Right lobe of liver (tissue), 6 donors: ENCODE measurements around the gene SLC17A7. TPM values are rescaled to one million over a fixed set of nuclear protein-coding genes. Genes with fewer than 3 reads are reported as not detected.

Experiments used
- ATAC-seq, 4 donors: fragments of 200-7000 bp; cut with Tn5 transposase; one replicate each; pipeline ENCODE4 v1.9.1; 2020; ENCODE audit warnings: mild to moderate bottlenecking in 4 of 4, moderate library complexity in 4 of 4
- DNase-seq, 3 donors: peaks; one replicate each; pipeline ENCODE4 v3.0.0-alpha.2; 2020
- H3K27ac ChIP-seq, 3 donors: fragments of 200-600 bp; one replicate each; pipeline ENCODE4 v1.8.0; 2022
- H3K27me3 ChIP-seq, 2 donors: fragments of 200-600 bp; one replicate each; pipeline ENCODE4 v1.8.0; 2022
- H3K36me3 ChIP-seq, 4 donors: fragments of 200-600 bp; sonication (generic) in 1 of 4; one replicate each; pipeline versions ENCODE4 v1.5.1 to v1.8.0; 2017 to 2022; ENCODE audit warnings: control low read depth in 1 of 4
- H3K4me1 ChIP-seq, 4 donors: fragments of 200-600 bp; sonication (generic) in 1 of 4; one replicate each; pipeline versions ENCODE4 v1.5.1 to v1.8.0; 2017 to 2022; ENCODE audit warnings: control low read depth in 1 of 4
- H3K4me3 ChIP-seq, 3 donors: fragments of 200-600 bp; one replicate each; pipeline ENCODE4 v1.8.0; 2022
- H3K9me3 ChIP-seq, 4 donors: fragments of 200-600 bp; sonication (generic) in 1 of 4; one replicate each; pipeline versions ENCODE4 v1.5.1 to v1.8.0; 2017 to 2022; ENCODE audit warnings: control low read depth in 1 of 4
- POLR2A ChIP-seq: fragments of 450-650 bp; IDR thresholded peaks from one replicate; pipeline ENCODE4 v1.6.1; 2017; ENCODE audit warnings: antibody characterized with exemption, mild to moderate bottlenecking
- WGBS: methylation state at CpG from one replicate; pipeline ENCODE4 v1.1.6; 2018; ENCODE audit warnings: low coverage, low lambda C conversion rate; ENCODE audit not compliant: insufficient coverage; ENCODE audit errors: missing lambda C conversion rate; 5-methylcytosine and 5-hydroxymethylcytosine counted together
- intact Hi-C, 2 donors: fragments of 100-400 bp; cut with DNase I; formaldehyde crosslinking; loops; one replicate each; pipeline versions ENCODE4 v1.11.2 to v1.14.1; 2022
- total RNA-seq, 6 experiments: library from RNA; depleted of rRNA in 2 of 6; stranded (reverse); fragments of >200 nt in 2 of 6; fragmentation: NEBNext Ultra II Directional in 3 of 6; extraction: Animal tissue kit (Norgen Biotek cat#: 25700) in 3 of 6; gene quantifications; one replicate each; pipeline versions ENCODE4 v1.1.0 to v1.2.4, GENCODE V29; 2016 to 2023
- TF ChIP-seq, protein P1 (sequence below), 4 donors: fragments of 200-600 bp in 3 of 4; fragments of 450-650 bp in 1 of 4; IDR thresholded peaks; one replicate each; pipeline versions ENCODE4 v1.5.1 to v1.8.0; 2016 to 2022; ENCODE audit warnings: antibody characterized with exemption in 4 of 4, mild to moderate bottlenecking in 2 of 4
- donor health status: DM: no; HTN: yes; CAD: no.
- donor health status: DM: no; HTN: no; CAD: no.
- donor health status: DM: no; HTN: no; CAD: no.
- donor health status: DM: no; HTN: yes; CAD: no.
- donor health status: DM: no; HTN: yes; CAD: no.

SLC17A7 gene
- total RNA-seq, 6 experiments from 2014 or later = 0.13 TPM; not detected in 5

DNA sequence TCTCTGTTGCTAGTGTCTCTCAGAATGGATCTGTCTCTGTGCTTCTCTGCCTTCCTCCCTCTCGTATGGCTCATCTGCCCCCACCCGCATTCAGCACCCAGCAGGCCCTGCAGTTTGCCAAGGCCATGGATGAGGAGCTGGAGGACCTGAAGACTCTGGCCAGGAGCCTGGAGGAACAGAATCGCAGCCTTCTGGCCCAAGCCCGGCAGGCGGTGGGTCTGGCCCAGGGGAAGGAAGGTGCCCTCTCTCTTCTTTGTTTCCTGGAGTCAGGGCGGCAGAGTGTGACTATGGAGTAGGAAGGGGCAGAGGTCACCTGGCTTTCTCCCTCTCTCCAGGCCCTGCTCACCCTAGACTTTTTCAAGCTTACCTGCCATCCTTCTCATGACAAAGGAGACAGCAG, 42.4 kb downstream of the SLC17A7 start:
- Histone ChIP-seq H3K4me3 (no peak overlapping the region), H3K27ac (no peak overlapping the region), H3K36me3 (no peaks in the 10 kb centered on the region), H3K27me3 (peaks cover 0 to 5% of the 10 kb centered on the region in 2 donors), H3K4me1 (no peaks in the 10 kb centered on the region), H3K9me3 (no peaks in the 10 kb centered on the region)
- WGBS = 75% methylated on average over 5 of the region's 6 CpGs
- DNase-seq (no peak), ATAC-seq (no peak)
- intact Hi-C loops = loop anchor here in 1 of 2 donors (5.0 kb wide), 1 partner anchor 38 kb away; no protein-coding TSS in a partner anchor
- no peak for TF ChIP-seq POLR2A
- TF ChIP-seq, protein P1, sequence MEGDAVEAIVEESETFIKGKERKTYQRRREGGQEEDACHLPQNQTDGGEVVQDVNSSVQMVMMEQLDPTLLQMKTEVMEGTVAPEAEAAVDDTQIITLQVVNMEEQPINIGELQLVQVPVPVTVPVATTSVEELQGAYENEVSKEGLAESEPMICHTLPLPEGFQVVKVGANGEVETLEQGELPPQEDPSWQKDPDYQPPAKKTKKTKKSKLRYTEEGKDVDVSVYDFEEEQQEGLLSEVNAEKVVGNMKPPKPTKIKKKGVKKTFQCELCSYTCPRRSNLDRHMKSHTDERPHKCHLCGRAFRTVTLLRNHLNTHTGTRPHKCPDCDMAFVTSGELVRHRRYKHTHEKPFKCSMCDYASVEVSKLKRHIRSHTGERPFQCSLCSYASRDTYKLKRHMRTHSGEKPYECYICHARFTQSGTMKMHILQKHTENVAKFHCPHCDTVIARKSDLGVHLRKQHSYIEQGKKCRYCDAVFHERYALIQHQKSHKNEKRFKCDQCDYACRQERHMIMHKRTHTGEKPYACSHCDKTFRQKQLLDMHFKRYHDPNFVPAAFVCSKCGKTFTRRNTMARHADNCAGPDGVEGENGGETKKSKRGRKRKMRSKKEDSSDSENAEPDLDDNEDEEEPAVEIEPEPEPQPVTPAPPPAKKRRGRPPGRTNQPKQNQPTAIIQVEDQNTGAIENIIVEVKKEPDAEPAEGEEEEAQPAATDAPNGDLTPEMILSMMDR (IDR thresholded peaks at IDR 0.05) = no peak

DNA sequence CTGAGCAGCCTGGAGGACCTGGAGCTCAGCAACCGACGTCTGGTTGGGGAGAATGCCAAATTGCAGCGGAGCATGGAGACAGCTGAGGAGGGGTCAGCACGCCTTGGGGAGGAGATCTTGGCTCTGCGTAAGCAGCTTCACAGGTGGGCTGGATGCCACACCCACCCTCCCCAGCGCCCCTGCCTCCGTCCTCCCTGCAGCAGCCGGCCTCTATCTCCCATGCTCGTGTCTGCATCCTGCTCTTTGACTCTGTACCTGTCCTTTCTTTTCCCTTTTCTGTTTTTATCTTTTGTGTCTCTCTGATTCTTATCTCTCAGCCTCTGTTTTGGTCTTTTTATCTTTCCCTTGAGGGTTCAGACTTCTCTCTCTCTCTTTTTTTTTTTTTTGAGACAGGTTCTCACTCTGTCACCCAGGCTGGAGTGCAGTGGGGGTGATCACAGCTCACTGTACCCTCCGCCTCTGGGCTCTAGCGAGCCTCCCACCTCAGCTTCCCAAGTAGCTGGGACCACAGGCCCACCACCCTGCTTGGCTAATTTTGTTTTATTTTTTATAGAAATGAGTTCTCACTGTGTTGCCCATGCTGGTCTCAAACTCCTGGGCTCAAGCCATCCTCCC, 43.2 kb downstream of the SLC17A7 start:
- no peaks in the 10 kb centered on the region for H3K9me3 ChIP-seq
- WGBS = 93% methylated on average over 3 of the region's 11 CpGs
- ATAC-seq = no peak
- peaks cover 0 to 5% of the 10 kb centered on the region in 2 donors for H3K27me3 ChIP-seq
- TF ChIP-seq, protein P1 (IDR thresholded peaks at IDR 0.05) = no peak
- no peak for TF ChIP-seq POLR2A
- no peak for DNase-seq
- no peaks in the 10 kb centered on the region for H3K36me3 ChIP-seq
- intact Hi-C loops = loop anchor here in 1 of 2 donors (5.0 kb wide), 1 partner anchor 39 kb away; no protein-coding TSS in a partner anchor
- no peak overlapping the region for H3K27ac ChIP-seq
- no peaks in the 10 kb centered on the region for H3K4me1 ChIP-seq
- no peak overlapping the region for H3K4me3 ChIP-seq

DNA sequence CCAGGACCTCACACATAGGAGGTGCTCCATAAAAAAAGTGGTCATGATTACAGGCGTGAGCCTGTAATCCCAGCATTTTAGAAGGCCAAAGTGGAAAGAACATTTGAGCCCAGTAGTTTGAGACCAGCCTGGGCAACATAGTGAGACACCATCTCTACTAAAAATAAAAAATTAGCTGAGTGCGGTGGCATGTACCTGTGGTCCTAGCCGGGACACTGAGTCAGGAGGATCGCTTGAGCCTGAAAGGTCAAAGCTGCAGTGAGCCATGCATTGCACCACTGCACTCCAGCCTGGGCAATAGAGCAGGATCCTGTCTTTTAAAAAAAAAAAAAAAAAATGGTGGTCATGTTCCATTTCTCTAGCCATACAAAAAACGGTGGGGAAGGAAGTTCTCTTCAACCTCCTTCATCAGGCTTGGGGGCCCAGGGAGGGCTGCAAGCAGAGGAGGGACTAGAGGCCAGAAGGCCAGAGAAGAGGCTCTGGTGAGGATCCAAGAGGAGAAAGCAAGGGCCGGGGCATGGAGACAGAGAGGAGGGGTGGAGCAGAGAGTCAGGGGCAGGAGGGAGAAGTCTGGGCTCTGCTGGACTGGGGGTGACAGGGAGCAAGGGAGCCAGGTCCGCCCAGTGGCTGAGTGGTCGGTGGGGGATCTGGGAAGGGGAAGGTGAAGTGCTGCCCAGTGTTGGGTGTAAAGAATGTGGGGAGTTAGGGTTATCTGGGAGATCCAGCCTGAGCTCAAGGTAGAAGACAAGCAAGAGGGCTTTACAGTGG, 44.4 kb downstream of the SLC17A7 start:
- Histone ChIP-seq H3K9me3 (no peaks in the 10 kb centered on the region), H3K27ac (no peak overlapping the region), H3K4me3 (no peak overlapping the region), H3K27me3 (peaks cover 0 to 5% of the 10 kb centered on the region in 2 donors), H3K36me3 (no peaks in the 10 kb centered on the region), H3K4me1 (no peaks in the 10 kb centered on the region)
- intact Hi-C loops = loop anchor here in 1 of 2 donors (5.0 kb wide), 1 partner anchor 40 kb away; no protein-coding TSS in a partner anchor
- ATAC-seq (no peak), DNase-seq (no peak)
- 61% methylated on average over 7 of the region's 8 CpGs for WGBS
- TF ChIP-seq POLR2A = no peak
- TF ChIP-seq, protein P1 (IDR thresholded peaks at IDR 0.05) = no peak

DNA sequence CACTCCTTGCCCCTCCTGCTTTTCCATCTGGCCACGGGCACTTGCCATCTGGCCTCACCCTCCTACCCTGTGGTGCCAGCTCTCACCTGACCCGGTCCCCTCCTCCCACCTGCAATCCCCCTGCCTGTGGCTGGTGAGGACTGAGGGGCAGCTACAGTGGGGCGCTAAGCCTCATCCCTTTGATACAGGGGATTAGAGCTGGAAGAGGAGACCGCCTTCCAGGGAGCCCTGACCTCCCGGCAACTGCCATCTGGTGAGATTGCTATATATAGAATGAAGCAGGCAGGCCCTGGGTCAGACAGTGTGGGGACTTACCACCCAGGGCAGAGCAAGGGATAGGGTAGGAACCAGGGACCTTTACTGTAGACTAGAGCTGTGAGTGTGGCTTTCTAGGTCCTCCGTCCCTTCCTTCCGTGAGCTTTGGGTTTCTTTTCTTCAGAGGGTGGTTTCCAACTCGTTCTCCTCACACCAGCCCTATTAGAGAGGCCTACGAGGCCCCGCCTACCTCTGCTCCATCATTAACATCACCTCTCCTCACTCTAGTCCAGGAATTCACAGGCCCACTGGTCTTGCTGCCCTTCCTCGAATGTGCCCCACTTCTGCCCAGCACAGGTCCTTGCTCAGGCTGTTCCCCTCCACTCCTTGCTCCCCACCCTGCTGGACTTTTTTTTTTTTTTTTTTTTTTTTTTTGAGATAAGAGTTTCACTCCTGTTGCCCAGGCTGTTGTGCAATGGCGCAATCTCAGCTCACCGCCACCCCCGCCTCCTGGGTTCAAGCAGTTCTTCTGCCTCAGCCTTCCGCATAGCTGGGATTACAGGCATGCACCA, 45.5 kb downstream of the SLC17A7 start:
- 64% methylated on average over 10 of the region's 15 CpGs for WGBS
- ATAC-seq (no peak), DNase-seq (no peak)
- no peaks in the 10 kb centered on the region for H3K4me1 ChIP-seq
- intact Hi-C loops = loop anchor here in 1 of 2 donors (5.0 kb wide), 1 partner anchor 42 kb away; no protein-coding TSS in a partner anchor
- no peaks in the 10 kb centered on the region for H3K36me3 ChIP-seq
- no peak overlapping the region for H3K27ac ChIP-seq
- H3K9me3 ChIP-seq = no peaks in the 10 kb centered on the region
- H3K27me3 ChIP-seq = peaks cover 0 to 5% of the 10 kb centered on the region in 2 donors
- TF ChIP-seq, protein P1 (IDR thresholded peaks at IDR 0.05) = no peak
- no peak for TF ChIP-seq POLR2A
- H3K4me3 ChIP-seq = no peak overlapping the region
